Occipital lobe (tissue), 2 donors: ENCODE data around the gene DTNBP1. TPM values are rescaled to one million over a fixed set of nuclear protein-coding genes. Genes with fewer than 3 reads are reported as not detected.

Experiments used
- DNase-seq: peaks from one replicate; lab custom pipeline; 2025; lab: John Stamatoyannopoulos, UW
- total RNA-seq: library from RNA; depleted of rRNA; stranded (reverse); fragments of >200 nt; gene quantifications from one replicate; pipeline ENCODE4 v1.2.3, GENCODE V29; 2014

DTNBP1 gene
- total RNA-seq, 1 donor from 2014 or later = 5.9 TPM

- DNase-seq = no peak
Measured at GRCh38 chr6:15592610-15593009, 70.2 kb downstream of the DTNBP1 start.

- no peak for DNase-seq
Measured at GRCh38 chr6:15588971-15589634, 73.7 kb downstream of the DTNBP1 start.

- no peak for DNase-seq
Measured at GRCh38 chr6:15586503-15586902, 76.3 kb downstream of the DTNBP1 start.

- DNase-seq = no peak
Measured at GRCh38 chr6:15585760-15586214, 77.0 kb downstream of the DTNBP1 start.

- no peak for DNase-seq
Measured at GRCh38 chr6:15582499-15582898, 80.3 kb downstream of the DTNBP1 start.

DNA sequence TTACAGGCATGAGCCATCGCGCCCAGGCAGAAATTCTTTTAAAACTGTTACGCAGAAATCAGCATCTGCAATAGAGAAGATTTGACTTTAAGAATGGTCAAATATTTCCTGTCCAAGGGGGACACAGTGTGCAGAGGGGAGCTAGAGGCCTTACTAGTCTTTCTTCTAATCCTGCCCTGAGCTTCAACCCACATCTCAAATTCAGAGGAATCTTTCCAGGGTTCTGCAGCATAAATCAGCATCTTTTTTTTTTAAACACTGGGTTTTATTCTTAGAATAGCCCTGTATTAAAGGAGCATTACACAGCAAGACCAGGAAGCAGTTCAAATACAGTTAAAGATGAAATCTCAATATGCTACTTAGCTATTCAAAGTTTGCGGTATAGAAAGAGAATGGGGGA lies 81.1 kb downstream of the DTNBP1 start:
- no peak for DNase-seq

- no peak for DNase-seq
Measured at GRCh38 chr6:15580326-15580725, 82.5 kb downstream of the DTNBP1 start.

DNA sequence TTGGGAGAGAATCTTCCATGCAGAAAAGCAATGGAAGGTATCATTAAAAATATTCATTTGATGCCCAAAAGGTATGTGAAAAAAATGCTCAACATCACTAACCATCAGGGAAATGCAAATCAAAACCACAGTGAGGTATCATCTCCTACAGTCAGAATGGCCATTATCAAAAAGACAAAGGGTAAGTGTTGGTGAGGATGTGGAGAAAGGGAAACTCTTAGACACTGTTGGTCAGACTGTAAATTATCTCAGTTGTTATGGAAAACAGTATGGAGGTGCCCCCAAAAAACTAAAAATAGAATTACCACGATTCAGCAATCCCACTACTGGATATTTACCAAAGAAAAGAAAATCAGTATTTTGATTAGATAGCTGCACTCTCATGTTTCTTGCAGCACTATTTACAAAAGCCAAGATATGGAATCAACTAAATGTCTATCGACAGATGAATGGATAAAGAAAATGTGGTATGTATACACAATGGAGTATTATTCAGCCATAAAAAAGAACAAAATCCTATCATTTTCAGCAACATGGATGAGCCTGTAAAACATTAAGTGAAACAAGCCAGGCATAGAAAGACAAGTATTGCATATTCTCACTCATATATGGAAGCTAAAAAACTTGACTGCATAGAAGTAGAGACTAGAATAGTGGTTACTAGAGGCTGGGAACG lies 84.0 kb downstream of the DTNBP1 start:
- no peak for DNase-seq

DNA sequence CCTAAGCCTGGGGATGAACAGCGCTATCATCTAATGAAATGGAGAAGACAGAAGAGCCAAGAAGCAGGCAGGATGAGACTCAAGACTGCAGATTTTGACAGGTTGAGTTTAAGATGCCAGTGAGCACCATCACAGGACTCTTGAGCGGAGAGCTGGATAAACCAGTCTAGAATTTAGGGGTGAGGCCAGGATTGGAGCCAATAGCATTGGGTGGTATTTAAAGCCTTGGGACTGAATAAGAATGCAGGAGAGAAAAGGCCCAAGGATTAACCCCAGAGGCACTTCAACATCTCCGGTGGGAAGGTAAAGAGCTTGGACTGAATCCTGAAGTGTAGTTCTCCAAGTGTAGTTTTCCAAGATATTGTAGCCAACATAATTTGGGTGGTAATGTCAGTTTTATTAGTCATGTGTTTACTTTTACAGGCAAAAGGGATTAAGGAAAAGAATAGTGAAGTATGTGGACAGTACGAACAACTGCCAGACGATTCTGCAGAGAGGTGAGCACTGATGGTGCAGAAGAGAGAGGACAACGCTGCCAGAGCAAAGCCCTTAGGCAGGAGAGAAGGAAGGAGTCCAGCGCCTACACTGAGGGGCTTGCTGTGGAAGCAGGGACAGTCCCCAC lies 85.2 kb downstream of the DTNBP1 start:
- no peak for DNase-seq

GRCh38 chr6:15577106-15577505 lies 85.7 kb downstream of the DTNBP1 start:
- no peak for DNase-seq

GRCh38 chr6:15575357-15576033 lies 87.3 kb downstream of the DTNBP1 start:
- no peak for DNase-seq

DNA sequence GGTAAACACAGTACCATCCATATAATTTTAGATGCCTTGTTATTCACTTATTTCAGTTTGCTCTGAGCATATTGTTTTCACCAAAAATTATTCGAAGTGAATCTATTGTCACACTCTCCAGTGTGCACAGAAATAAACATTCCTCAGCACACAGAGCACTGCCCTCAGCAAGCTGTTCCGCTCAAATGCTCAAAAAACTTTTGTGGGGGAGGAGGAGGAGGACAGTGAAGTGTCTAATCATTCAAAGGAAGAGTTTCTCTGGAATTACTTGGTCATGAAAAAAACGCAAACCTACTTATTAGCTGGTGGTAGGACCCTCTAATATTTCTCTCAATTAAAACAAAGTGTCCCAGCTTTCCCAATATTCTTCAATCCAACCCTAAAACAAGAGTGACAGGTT lies 88.3 kb downstream of the DTNBP1 start:
- DNase-seq = no peak

- no peak for DNase-seq
Measured at GRCh38 chr6:15574023-15574422, 88.8 kb downstream of the DTNBP1 start.

- DNase-seq = no peak
Measured at GRCh38 chr6:15573384-15573783, 89.4 kb downstream of the DTNBP1 start.

- DNase-seq = no peak
Measured at GRCh38 chr6:15572296-15573016, 90.4 kb downstream of the DTNBP1 start.

GRCh38 chr6:15570171-15570570 lies 92.7 kb downstream of the DTNBP1 start:
- no peak for DNase-seq

- no peak for DNase-seq
Measured at GRCh38 chr6:15569035-15569995, 93.5 kb downstream of the DTNBP1 start.

DNA sequence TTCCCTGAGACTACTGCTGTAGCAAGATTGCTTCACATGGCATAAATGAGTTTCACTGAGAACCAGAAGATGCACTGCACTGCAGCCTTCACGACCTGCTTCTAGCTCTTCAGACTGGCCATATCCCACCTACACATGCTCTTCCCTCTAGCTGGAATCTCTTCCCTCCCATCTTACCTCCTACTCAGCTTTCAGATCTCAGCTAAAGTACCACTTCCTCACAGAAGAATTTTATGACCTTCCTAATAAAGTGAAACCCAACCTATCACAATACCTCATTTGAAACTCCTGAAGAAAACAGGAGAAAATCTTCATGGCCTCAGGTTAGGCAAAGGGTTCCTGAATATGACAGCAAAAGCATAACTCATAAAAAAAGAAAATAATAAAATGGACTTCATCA lies 99.9 kb downstream of the DTNBP1 start:
- DNase-seq = no peak

GRCh38 chr6:15561447-15562199 lies 101.2 kb downstream of the DTNBP1 start:
- DNase-seq = no peak

DNA sequence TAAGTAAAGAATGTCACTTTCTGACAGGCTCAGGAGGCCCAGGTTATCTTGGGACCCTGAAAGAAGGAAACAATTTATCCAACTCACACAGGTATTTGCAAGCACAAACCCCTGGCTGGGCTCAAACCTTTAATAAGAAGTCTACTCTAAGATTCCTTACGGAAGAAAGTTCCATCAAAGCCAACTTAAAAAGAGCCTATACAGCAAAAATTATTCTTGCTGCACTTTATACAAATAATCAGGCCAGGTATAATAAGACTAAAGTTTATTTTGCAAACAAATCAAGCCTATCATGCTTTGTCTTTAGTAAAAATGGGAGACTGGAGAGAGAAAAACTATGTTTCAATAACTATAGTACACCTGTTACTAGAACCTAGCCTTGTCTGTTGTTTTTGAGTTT lies 102.1 kb downstream of the DTNBP1 start:
- DNase-seq = no peak
